ENCODE data around the gene IGLL1.

IGLL1 gene

DNA sequence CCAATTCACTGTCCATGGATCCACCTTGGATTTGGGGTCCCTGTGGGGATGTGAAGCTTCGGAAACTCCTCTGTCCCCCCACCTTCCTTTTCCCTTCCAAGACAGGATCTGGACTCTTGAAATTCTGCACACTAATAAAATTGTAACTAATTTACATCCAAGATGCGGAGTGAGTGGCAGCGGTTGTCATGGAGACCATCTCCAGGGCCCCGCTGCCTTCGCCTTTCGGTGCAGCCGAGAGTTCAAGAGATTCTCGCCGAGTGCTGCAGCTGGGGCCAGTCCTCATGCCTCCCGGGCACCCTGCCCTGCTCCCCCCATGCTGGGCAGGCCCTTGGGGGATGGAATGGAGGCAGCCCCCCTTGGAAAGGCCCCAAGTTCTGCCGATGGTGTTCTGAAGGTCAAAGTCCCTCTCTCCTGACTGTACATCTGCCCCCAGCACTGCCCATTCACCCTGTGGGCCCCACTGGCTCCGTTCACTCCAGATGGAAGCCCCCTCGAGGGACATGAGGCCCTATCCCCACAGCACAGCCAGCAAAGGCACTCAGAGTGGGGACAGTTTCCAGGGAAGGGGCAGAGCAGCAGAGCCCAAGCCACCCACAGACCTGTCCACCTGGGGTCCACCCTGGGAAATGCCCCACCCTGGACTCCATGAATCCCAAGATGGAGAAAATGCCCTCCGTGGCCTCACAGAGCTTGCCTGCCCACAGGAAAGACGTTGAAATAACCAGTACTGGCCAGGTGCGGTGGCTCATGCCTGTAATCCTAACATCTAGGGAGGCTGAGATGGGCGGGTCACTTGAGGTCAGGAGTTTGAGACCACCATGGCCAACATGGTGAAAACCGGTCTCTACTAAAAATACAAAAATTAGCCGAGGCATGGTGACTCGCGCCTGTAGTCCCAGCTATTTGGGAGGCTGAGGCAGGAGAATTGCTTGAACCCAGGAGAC is 25.9 kb downstream of the IGLL1 start:
- no peak overlapping the region for H3K27ac ChIP-seq (ENCODE audit: low read length)
- H4K20me1 ChIP-seq (ENCODE audit: insufficient read depth, low read length), result no peaks in the 10 kb centered on the region
- H3K4me3 ChIP-seq (ENCODE audit: low read length), result no peak overlapping the region
- H3K79me2 ChIP-seq (ENCODE audit: low read length), result no peaks in the 10 kb centered on the region
- H3K36me3 ChIP-seq (replicated peaks; ENCODE audit: insufficient read depth, low read length), result no peaks in the 10 kb centered on the region
- H3K9ac ChIP-seq (ENCODE audit: low read length), result no peak overlapping the region
- no peaks in the 10 kb centered on the region for H3K9me3 ChIP-seq (replicated peaks; ENCODE audit: insufficient read depth, low read length)
- H3K9me2 ChIP-seq (replicated peaks; ENCODE audit: insufficient read depth, low read length), result no peaks in the 10 kb centered on the region
- H2AFZ ChIP-seq (ENCODE audit: low read length), result no peak overlapping the region
- H3F3A ChIP-seq (ENCODE audit: insufficient read depth, low read length), result no peaks in the 10 kb centered on the region
- DNase-seq, result no peak
- no peak overlapping the region for H3K4me2 ChIP-seq (ENCODE audit: low read depth, low read length)
- TF ChIP-seq EZH2 (optimal IDR thresholded peaks at IDR 0.05; ENCODE audit: low read depth, low read length) (no peak), EZH2phosphoT487 (IDR thresholded peaks at IDR 0.05; ENCODE audit: low read length) (no peak)
- TF ChIP-seq, protein P1, sequence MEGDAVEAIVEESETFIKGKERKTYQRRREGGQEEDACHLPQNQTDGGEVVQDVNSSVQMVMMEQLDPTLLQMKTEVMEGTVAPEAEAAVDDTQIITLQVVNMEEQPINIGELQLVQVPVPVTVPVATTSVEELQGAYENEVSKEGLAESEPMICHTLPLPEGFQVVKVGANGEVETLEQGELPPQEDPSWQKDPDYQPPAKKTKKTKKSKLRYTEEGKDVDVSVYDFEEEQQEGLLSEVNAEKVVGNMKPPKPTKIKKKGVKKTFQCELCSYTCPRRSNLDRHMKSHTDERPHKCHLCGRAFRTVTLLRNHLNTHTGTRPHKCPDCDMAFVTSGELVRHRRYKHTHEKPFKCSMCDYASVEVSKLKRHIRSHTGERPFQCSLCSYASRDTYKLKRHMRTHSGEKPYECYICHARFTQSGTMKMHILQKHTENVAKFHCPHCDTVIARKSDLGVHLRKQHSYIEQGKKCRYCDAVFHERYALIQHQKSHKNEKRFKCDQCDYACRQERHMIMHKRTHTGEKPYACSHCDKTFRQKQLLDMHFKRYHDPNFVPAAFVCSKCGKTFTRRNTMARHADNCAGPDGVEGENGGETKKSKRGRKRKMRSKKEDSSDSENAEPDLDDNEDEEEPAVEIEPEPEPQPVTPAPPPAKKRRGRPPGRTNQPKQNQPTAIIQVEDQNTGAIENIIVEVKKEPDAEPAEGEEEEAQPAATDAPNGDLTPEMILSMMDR (IDR thresholded peaks at IDR 0.05; ENCODE audit: low read length), result no peak
- H3K27me3 ChIP-seq (replicated peaks; ENCODE audit: insufficient read depth, low read length), result peaks cover 52% of the 10 kb centered on the region
- no peaks in the 10 kb centered on the region for H3K4me1 ChIP-seq (ENCODE audit: low read length)

DNA sequence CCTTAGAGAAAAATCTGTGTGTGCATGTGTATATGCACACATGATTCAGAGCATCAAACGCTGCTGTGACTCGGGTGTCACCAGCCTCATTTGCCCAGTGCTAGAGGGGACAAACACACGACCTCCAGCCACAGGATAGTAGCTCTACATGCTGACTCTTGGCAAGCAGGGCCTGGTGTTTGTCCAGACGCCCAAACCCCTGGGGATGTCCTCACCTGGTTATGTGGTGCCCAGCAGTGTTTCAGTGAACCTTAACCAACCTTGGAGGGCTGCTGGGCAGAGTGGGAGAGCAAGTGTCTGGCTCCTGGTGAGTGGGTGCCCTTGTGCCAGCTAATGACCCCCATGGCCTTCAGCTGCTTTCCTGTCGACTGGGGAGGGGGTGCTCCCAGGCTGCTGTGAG is 26.7 kb downstream of the IGLL1 start:
- no peak for DNase-seq
- Histone ChIP-seq H3K36me3 (replicated peaks; ENCODE audit: insufficient read depth, low read length) (no peaks in the 10 kb centered on the region), H3K4me3 (ENCODE audit: low read length) (no peak overlapping the region), H3K9me3 (replicated peaks; ENCODE audit: insufficient read depth, low read length) (no peaks in the 10 kb centered on the region), H3K27ac (ENCODE audit: low read length) (no peak overlapping the region), H3K79me2 (ENCODE audit: low read length) (no peaks in the 10 kb centered on the region), H3F3A (ENCODE audit: insufficient read depth, low read length) (no peaks in the 10 kb centered on the region), H4K20me1 (ENCODE audit: insufficient read depth, low read length) (no peaks in the 10 kb centered on the region), H3K4me2 (ENCODE audit: low read depth, low read length) (no peak overlapping the region), H3K4me1 (ENCODE audit: low read length) (no peaks in the 10 kb centered on the region), H3K9ac (ENCODE audit: low read length) (no peak overlapping the region), H2AFZ (ENCODE audit: low read length) (no peak overlapping the region), H3K9me2 (replicated peaks; ENCODE audit: insufficient read depth, low read length) (no peaks in the 10 kb centered on the region), H3K27me3 (replicated peaks; ENCODE audit: insufficient read depth, low read length) (peaks cover 53% of the 10 kb centered on the region)
- TF ChIP-seq EZH2 (optimal IDR thresholded peaks at IDR 0.05; ENCODE audit: low read depth, low read length), result no peak
- TF ChIP-seq, protein P1 (IDR thresholded peaks at IDR 0.05; ENCODE audit: low read length), result no peak

DNA sequence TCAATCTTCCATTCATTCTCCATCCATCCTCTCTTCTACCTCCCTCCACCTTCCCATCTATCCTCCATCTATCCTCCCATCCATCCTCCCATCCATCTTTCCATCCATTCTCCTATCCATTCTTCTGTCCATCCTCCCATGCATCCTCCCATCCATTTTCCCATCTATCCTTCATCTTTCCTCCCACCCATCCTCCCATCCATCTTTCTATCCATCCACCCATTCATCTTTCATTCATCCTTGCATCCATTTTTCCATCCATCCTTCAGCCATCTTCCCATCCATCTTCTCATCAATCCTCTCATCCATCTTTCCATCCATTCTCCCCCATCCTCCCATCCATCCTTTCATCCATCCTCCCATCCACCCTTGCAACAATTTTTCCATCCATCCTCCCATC is 27.5 kb downstream of the IGLL1 start:
- no peak for DNase-seq
- H3K27me3 ChIP-seq (replicated peaks; ENCODE audit: insufficient read depth, low read length), result peaks cover 61% of the 10 kb centered on the region

More for the DNA sequence above, 27.5 kb downstream of the IGLL1 start:
- no peaks in the 10 kb centered on the region for H4K20me1 ChIP-seq (ENCODE audit: insufficient read depth, low read length)
- no peaks in the 10 kb centered on the region for H3F3A ChIP-seq (ENCODE audit: insufficient read depth, low read length)
- H3K4me3 ChIP-seq (ENCODE audit: low read length), result no peak overlapping the region
- H3K36me3 ChIP-seq (replicated peaks; ENCODE audit: insufficient read depth, low read length), result no peaks in the 10 kb centered on the region
- no peaks in the 10 kb centered on the region for H3K79me2 ChIP-seq (ENCODE audit: low read length)
- TF ChIP-seq, protein P1 (IDR thresholded peaks at IDR 0.05; ENCODE audit: low read length), result no peak
- TF ChIP-seq EZH2phosphoT487 (IDR thresholded peaks at IDR 0.05; ENCODE audit: low read length), result no peak
- no peak for TF ChIP-seq EZH2 (optimal IDR thresholded peaks at IDR 0.05; ENCODE audit: low read depth, low read length)
- no peaks in the 10 kb centered on the region for H3K9me3 ChIP-seq (replicated peaks; ENCODE audit: insufficient read depth, low read length)
- H2AFZ ChIP-seq (ENCODE audit: low read length), result no peak overlapping the region
- H3K9ac ChIP-seq (ENCODE audit: low read length), result no peak overlapping the region
- no peak overlapping the region for H3K4me2 ChIP-seq (ENCODE audit: low read depth, low read length)
- no peaks in the 10 kb centered on the region for H3K9me2 ChIP-seq (replicated peaks; ENCODE audit: insufficient read depth, low read length)
- H3K4me1 ChIP-seq (ENCODE audit: low read length), result no peaks in the 10 kb centered on the region
- no peak overlapping the region for H3K27ac ChIP-seq (ENCODE audit: low read length)
